Measurements from ENCODE around the gene IFITM5. TPM values are rescaled to one million over a fixed set of nuclear protein-coding genes. Genes with fewer than 3 reads are reported as not detected.

Gene IFITM5
- total and polyA plus RNA-seq, 2 of the 4 experiments (the other 2 are of a cell fraction): not detected

- Histone ChIP-seq H3K14ac (replicated peaks; ENCODE audit: low read depth, low read length) (no peak overlapping the region), H4K91ac (ENCODE audit: insufficient read depth, low read depth, low read length) (no peak overlapping the region), H3K79me1 (ENCODE audit: low read depth in 1 of 2, low read length in 2 of 2) (no peaks in the 10 kb centered on the region), H4K8ac (ENCODE audit: low read depth in 2 of 2, low read length in 2 of 2) (no peak overlapping the region), H2AK9ac (replicated peaks; ENCODE audit: low read depth, low read length, poor library complexity) (no peak overlapping the region), H4K5ac (ENCODE audit: low read depth, low read length) (no peak overlapping the region), H3K9me1 (ENCODE audit: insufficient read depth, low read length) (no peaks in the 10 kb centered on the region), H2BK15ac (ENCODE audit: low read depth, low read length) (no peak overlapping the region), H3K9me3 (ENCODE audit: control insufficient read depth, insufficient read depth, low read length) (peaks cover 4% of the 10 kb centered on the region), H2BK120ac (ENCODE audit: low read depth, low read length) (no peak overlapping the region), H2AFZ (replicated peaks; ENCODE audit: low read length, poor library complexity) (no peak overlapping the region), H3K4me3 (ENCODE audit: insufficient read depth, low read depth, low read length) (no peak overlapping the region), H3K27me3 (ENCODE audit: control insufficient read depth, insufficient read depth, low read length) (peaks cover 70% of the 10 kb centered on the region), H3K27ac (ENCODE audit: insufficient read depth, low read length) (no peak overlapping the region), H3K4ac (ENCODE audit: low read depth, low read length) (no peak overlapping the region), H3K4me1 (ENCODE audit: control insufficient read depth, insufficient read depth, low read length) (no peaks in the 10 kb centered on the region), H3K18ac (ENCODE audit: low read depth, low read length) (no peak overlapping the region), H4K20me1 (ENCODE audit: insufficient read depth, low read length) (no peaks in the 10 kb centered on the region), H3K9ac (ENCODE audit: low read depth, low read length) (no peak overlapping the region), H2BK5ac (ENCODE audit: low read depth, low read length, poor library complexity, severe bottlenecking) (no peak overlapping the region), H3K56ac (ENCODE audit: extremely low read depth, insufficient read depth, low read length) (no peak overlapping the region), H2BK20ac (ENCODE audit: low read depth, low read length) (no peak overlapping the region), H3K4me2 (ENCODE audit: low read depth, low read length) (no peak overlapping the region), H3K23ac (ENCODE audit: low read depth, low read length) (no peak overlapping the region), H3K36me3 (ENCODE audit: control insufficient read depth, insufficient read depth, low read length) (no peaks in the 10 kb centered on the region), H2AK5ac (ENCODE audit: low read depth, low read length) (no peak overlapping the region)
- CTCF ChIA-PET: interaction anchor here (0.6 kb wide), 1 partner anchor 19 kb away, joined by 7 read pairs; no protein-coding TSS in a partner anchor
- dilution Hi-C loops (cut with HindIII; ENCODE audit: low sequenced_read_pairs, unreplicated experiment): no loop called here
- BruUV-seq (replicated peaks): no TSS peak
- in situ Hi-C loops (cut with MboI; ENCODE audit: low sequenced_read_pairs): loop anchor here (10.0 kb wide), 1 partner anchor 57 kb away; no protein-coding TSS in a partner anchor
- WGBS, 2 experiments (ENCODE audit: extremely low coverage in 2 of 2, insufficient read length in 1 of 2): 23% methylated on average over 10 of the region's 26 CpGs; no CpG with 5 or more reads in 1 of the 2 experiments
- no peak for TF ChIP-seq NFE2L2 (IDR thresholded peaks at IDR 0.05; ENCODE audit: low read depth, low read length)
- TF ChIP-seq RCOR1 (IDR thresholded peaks at IDR 0.05; ENCODE audit: insufficient replicate concordance, low read length): no peak
- TF ChIP-seq POLR2A (IDR thresholded peaks at IDR 0.05; ENCODE audit: low read depth, low read length): no peak
- no peak for TF ChIP-seq MAZ (IDR thresholded peaks at IDR 0.05; ENCODE audit: borderline replicate concordance, low read depth, low read length)
- intact Hi-C loops (cut with micrococcal nuclease): no loop called here
- POLR2A ChIA-PET (ENCODE audit: unreplicated experiment): no interaction called here
- ATAC-seq (ENCODE audit: low read depth) (no peak), DNase-seq (no peak)
These were observed 17.7 kb downstream of the IFITM5 start for GRCh38 chr11:281486-282161.
